Hepatic stellate cell (primary cell): ENCODE results near the gene FAM135A.

Experiments
- DNase-seq: peaks from one replicate; pipeline ENCODE4 v3.0.0; 2011; ENCODE audit warnings: low spot score

Gene FAM135A

GRCh38 chr6:70413114-70413991, at the start of gene FAM135A:
Gene FAM135A, plus strand, starts transcription at chr6:70413508. Its CDS starts 14,835 bp downstream, at chr6:70428343.
- peak; percentile 93 for DNase-seq

- no peak for DNase-seq
Measured at GRCh38 chr6:70363741-70364493, 49.4 kb upstream of the FAM135A start.

- peak; percentile 45 for DNase-seq
Measured at GRCh38 chr6:70369332-70369950, 43.9 kb upstream of the FAM135A start.

GRCh38 chr6:70370496-70370895, 42.8 kb upstream of the FAM135A start:
- no peak for DNase-seq

- peak; percentile 17 for DNase-seq
Measured at GRCh38 chr6:70371454-70372105, 41.7 kb upstream of the FAM135A start.

- DNase-seq, result peak; percentile 6
Measured at GRCh38 chr6:70375166-70375565, 38.1 kb upstream of the FAM135A start.

- DNase-seq, result no peak
Measured at GRCh38 chr6:70375882-70376281, 37.4 kb upstream of the FAM135A start.

GRCh38 chr6:70376628-70377027, 36.7 kb upstream of the FAM135A start:
- no peak for DNase-seq

GRCh38 chr6:70377372-70377771, 35.9 kb upstream of the FAM135A start:
- no peak for DNase-seq

GRCh38 chr6:70379473-70380013, 33.8 kb upstream of the FAM135A start:
- no peak for DNase-seq

- DNase-seq, result no peak
Measured at GRCh38 chr6:70380252-70380651, 33.1 kb upstream of the FAM135A start.

GRCh38 chr6:70380771-70381416, 32.4 kb upstream of the FAM135A start:
- DNase-seq, result no peak

- no peak for DNase-seq
Measured at GRCh38 chr6:70381417-70381782, 31.9 kb upstream of the FAM135A start.

GRCh38 chr6:70385901-70386300, 27.4 kb upstream of the FAM135A start:
- DNase-seq, result no peak

- no peak for DNase-seq
Measured at GRCh38 chr6:70388814-70389213, 24.5 kb upstream of the FAM135A start.

- no peak for DNase-seq
Measured at GRCh38 chr6:70389261-70389660, 24.0 kb upstream of the FAM135A start.

GRCh38 chr6:70390067-70390466, 23.2 kb upstream of the FAM135A start:
- no peak for DNase-seq

GRCh38 chr6:70391492-70391891, 21.8 kb upstream of the FAM135A start:
- no peak for DNase-seq

- DNase-seq, result no peak
Measured at GRCh38 chr6:70394518-70395300, 18.6 kb upstream of the FAM135A start.

GRCh38 chr6:70395301-70395672, 18.0 kb upstream of the FAM135A start:
- DNase-seq, result no peak

GRCh38 chr6:70396163-70396562, 17.1 kb upstream of the FAM135A start:
- DNase-seq, result no peak
